Epidermal melanocyte (primary cell): ENCODE results near the gene ZNF212.

ENCODE experiments used
- DNase-seq: peaks from one replicate; pipeline ENCODE4 v3.0.0; 2011; ENCODE audit warnings: low spot score; ENCODE audit not compliant: insufficient read length

Gene ZNF212

DNA sequence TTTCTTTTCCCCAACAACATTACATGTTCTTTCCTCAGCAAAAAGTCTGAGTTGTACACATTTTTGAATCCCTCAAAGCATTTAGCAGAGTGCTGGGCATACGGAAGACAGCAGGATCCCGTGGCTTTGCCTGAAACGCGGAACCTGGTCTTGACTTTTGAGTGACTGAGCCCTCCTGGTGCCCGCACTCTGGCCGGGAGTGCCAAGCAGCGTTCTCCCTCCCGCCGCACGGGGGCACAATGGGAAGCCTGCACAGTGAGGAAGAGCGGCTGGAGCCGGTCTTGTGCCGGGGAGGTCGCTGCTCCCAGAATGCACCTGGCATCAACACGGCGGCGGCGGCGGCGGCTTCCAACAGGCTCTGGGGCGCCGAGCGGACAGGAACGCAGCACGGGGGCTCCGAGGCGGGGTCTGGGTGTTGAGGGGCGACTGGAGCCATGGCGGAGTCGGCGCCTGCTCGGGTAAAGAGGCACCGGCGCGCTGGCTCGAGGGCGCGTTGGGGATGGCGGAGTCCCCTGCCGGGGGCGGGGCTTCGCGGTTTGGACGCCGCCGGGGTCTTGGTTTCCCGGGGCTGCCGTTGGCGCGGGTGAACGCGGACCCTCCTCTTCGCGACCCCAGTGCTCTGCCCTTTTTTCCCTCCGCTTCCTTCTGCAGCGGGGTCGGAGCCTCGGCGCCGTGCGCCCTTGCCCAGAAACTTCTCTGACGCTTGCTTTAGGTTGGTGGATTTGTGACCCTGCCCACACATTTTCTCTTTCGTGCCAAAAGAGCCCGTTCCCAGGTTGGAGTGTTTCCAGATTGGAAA lies at the start of gene ZNF212:
Gene ZNF212, plus strand, starts transcription at position 307 of the 799 bp plus-strand sequence. Its CDS starts 128 bp downstream, at position 435.
- peak; percentile 98 for DNase-seq

GRCh38 chr7:149191851-149192250 lies 47.6 kb upstream of the ZNF212 start:
- no peak for DNase-seq

DNA sequence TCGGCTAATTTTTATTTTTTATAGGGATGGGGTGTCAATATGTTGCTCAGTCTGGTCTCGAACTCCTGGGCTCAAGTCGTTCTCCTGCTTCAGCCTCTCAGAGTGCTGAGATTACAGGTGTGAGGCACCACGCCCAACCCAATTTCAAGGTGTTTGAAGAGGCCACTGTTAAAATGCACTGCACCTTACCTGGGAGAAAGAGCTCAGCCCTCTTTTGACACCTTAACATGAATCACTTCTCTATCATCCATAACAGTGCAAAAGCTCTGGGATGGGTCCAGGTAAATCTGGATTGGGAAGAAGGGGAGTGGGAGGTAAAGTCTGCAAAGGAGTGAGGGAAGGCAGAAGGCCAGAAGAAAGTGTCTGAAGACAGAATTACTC lies 44.7 kb upstream of the ZNF212 start:
- DNase-seq = no peak

GRCh38 chr7:149195180-149196150 lies 44.0 kb upstream of the ZNF212 start, which contains the start of gene ZNF282:
Gene ZNF282, plus strand, starts transcription at chr7:149195546. Its CDS starts 44 bp downstream, at chr7:149195590.
- DNase-seq = peak; percentile 92

DNA sequence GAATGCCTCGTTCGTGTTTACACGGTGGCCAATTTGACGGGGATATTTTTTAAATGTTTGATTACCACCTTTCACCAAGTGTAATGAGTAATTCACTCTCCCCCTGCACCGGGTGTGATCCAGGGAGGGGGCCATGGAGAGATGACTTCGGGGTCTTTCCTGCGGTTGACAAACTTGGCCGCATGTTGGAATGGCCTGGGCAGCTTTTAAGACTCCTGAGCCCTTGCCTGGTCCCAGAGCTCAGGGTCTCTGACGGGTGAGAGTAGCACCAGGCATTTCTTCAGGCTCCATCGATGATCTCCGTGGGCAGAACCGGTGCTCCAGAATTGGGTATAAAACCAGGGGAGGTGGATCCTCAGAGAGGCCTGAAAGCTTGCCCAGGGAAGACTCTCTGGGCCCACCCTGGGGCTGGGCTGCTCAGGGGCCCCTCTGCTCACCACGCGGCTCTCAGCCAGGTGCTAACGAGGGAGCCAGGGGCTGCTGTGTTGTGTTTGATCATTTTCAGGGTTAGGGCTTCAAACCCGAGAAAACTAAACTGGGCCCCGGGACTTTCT lies 43.2 kb upstream of the ZNF212 start:
- no peak for DNase-seq

DNA sequence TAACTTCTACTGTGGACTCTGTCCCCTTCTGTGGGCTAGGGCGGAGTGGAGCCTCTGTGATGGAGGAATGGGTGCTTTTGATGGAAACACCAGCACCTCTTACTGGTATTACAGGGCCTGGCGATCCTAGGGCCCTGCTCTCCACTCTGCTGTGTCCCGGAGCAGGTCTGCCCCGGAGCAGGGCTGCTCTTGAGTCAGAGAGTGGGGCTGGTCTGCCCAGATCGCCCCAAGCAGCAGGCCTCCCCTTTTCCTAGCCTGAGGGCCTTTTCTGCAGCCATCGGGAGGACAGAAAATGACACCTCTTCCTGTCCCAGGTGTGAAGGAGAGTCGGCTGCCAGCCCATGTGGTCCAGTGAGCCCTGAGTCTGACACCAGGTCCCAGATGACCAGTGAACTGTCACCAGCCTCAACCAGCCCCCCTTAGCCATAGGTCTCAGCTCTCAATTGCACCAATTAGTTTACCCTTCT lies 42.7 kb upstream of the ZNF212 start:
- DNase-seq = no peak

- DNase-seq = no peak
Observed at GRCh38 chr7:149197675-149198074, 41.8 kb upstream of the ZNF212 start.

DNA sequence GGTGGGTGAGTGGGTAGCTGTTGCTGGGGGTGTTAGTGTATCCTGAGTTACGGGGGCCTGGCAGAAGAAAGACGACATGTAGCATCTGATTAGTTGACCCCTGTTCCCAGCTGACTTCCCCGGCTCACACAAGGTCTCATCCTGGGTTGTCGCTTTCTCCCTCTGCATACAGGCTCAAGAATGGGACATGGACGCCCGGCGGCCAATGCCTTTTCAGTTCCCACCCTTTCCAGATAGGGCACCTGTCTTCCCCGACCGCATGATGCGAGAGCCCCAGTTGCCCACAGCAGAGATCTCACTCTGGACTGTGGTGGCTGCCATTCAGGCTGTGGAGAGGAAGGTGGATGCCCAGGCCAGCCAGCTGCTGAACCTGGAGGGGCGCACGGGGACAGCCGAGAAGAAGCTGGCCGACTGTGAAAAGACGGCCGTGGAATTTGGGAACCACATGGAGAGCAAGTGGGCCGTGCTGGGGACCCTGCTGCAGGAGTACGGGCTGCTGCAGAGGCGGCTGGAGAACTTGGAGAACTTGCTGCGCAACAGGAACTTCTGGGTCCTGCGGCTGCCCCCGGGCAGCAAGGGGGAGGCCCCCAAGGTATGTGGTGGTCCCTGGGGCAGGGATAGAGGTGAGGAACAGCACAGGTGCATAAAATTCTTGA lies 41.2 kb upstream of the ZNF212 start:
- DNase-seq = no peak

GRCh38 chr7:149199234-149199995 lies 40.0 kb upstream of the ZNF212 start:
- no peak for DNase-seq

DNA sequence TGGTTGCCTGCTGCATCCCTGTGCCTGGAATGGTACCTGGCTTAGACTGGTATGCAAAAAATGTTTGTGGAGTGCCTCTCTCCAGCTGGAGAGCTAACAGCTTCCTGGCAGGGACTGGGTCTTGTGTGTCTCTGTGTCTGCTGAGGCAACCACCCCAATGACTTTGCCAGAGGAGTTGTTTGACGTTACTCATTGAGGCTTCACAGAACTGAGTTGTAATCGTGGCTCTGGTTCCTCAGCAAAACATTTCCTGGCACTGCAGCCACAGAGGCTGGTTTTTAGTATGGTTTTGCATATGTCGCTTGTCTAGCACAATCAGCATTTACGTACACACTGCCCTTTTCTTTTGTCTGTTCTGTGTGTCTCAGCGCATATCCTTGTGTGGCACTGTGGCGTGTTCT lies 36.6 kb upstream of the ZNF212 start:
- DNase-seq = no peak

- DNase-seq = no peak
Observed at GRCh38 chr7:149205690-149206381, 33.6 kb upstream of the ZNF212 start.

GRCh38 chr7:149207324-149208035 lies 32.0 kb upstream of the ZNF212 start:
- DNase-seq = no peak

DNA sequence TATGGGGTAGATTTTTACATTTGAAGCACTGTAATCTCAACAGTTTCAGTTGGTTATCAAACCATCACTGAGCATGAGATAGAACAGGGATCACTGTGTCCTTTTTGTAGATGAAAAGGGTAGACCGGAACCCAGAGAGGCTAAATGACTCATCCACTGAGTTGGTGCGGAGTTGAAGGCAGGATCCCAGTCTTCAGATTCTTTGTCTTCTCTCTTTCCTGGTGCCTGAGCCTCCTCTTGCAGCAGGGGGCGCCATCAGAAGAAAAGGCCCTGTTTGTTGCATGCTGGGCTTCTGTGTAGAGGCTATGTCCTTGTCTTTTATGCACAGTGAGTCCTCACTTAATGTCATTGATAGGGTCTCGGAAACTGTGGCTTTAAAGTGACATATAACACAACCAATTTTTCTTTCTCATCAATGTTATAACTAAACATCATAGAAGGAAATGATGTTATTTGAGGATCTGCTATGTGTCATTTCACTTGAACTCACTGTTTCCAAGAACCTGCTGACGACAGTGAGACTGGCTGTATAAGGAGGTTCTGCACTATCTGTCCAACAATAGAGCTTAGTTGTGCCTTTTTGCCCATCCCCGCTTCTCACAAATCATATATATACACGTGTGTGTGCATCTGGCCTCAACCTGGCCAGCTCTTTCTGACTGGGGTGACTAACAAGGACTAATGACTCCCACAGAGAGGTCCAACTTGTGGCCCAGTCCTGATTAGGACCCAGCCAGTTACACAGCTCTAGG lies 29.8 kb upstream of the ZNF212 start:
- DNase-seq = peak; percentile 36

- no peak for DNase-seq
Observed at GRCh38 chr7:149210551-149210950, 28.9 kb upstream of the ZNF212 start.

GRCh38 chr7:149214020-149214720 lies 25.3 kb upstream of the ZNF212 start:
- no peak for DNase-seq

DNA sequence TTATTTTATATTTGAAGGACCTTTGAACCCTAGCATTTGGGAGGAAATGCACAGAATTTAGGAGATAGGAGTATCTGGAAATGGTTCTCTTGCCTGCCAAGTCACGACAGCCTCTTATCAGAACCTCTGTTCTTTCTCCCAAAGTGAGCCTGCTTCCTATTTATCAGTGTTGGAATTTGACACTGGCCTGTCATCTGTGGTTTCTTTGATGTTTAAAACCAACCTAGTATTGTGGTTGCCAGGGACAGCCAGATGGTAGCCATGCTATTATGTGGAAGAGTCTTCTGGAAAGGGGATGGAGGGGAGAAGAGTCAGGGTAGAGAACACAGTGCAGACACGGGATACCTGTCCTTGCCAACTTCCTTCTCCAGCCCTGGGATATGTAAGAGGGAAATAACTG lies 23.0 kb upstream of the ZNF212 start:
- peak; percentile 8 for DNase-seq

GRCh38 chr7:149217570-149217969 lies 21.9 kb upstream of the ZNF212 start:
- DNase-seq = no peak
